Stimulated activated CD8-positive, alpha-beta memory T cell treated with anti-CD3 and anti-CD28 coated beads, Interleukin-7, amount 100 ng/mL, for 1 hour (primary cell): Measurements from ENCODE around the gene KRTAP10-8.
"Not testable (repeated sequence)": the region's sequence is repeated elsewhere in the genome, so short reads cannot be mapped to it uniquely, and the experiment has no call there.

Source experiments
- DNase-seq, 2 donors: peaks; one replicate each; pipeline ENCODE4 v3.0.0-alpha.2; 2020; ENCODE audit warnings: low read depth in 2 of 2

The KRTAP10-8 gene

DNA sequence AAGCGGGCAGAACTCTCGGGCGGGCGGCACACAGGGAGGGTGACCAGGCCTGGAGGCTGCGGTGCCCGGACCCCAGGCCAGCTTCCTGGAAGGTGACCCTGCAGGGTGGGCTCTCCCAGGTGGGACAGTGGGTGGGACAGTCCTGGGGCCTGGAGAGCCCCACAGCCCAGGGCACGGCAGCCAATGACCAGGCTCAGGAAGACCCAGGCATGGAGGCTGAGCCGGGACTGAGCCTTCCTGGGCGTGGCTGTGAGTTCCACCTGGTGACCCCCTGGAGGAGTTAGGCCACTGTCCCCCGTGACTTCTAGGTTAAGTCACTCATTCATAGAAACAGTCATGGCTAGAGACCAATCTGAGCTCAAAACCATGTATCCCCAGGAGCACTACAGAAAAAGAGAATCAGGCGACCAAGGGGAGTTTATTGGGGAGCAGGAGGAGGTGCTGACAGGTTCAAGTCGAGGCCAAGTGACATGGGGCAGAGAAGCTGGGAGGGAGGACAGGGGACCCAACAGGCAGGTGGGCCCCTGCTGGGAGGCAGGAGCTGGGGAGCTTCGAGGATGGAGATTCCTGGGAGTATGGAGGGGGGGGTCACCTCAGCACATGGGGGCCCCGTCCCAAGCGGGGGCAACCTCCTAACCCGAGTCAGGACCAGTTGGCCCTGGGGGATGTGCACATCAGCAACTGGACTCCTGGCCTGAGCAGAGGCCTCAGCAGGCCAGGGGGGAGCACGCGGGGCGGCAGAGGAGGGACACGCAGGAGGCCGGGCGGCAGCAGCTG, 32.6 kb upstream of the KRTAP10-8 start:
- no peak for DNase-seq

DNA sequence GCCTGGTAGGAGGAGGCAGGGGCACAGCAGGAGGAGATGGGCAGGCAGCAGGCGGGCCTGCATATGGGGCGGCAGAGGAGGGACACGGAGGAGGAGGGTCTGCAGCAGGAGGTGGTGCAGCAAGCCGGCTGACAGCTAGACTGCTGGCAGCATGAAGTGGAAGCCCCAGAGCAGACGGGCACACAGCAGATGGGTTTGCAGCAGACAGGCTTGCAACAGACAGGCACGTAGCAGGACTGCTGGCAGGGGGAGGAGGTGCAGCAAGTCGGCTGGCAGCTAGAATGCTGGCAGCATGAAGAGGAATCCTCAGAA, 32.1 kb upstream of the KRTAP10-8 start:
- no peak for DNase-seq

DNA sequence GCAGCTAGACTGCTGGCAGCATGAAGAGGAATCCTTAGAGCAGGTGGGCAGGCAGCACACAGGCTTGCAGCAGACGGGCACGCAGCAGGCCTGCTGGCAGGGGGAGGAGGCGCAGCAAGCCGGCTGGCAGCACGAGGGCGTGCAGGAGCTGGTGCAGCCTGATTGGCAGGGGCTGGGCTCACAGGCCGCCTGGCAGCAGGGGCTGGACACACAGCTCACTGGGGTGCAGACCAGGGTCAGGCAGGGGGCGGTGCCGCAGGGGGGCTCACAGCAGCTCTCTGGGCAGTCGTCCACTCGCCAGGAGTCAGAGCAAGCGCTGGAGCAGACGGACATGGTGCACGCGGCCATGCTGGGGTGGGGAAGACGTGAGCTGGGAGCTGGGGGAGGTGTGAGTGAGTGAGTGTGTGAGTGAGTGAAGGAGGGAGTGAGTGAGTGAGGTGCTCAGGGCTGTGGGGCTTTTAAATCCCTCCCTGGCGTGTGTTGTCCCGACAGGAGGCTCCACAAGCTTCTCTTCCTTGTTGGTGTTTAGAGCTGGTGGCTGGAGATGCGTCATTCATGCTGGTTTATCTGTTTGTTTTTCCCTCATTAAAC, 31.6 kb upstream of the KRTAP10-8 start, which contains the start of gene KRTAP10-5:
Gene KRTAP10-5, minus strand, starts transcription at position 374 of the 591 bp plus-strand sequence. Its CDS starts 26 bp downstream, at position 348.
- not testable (repeated sequence) for DNase-seq

DNA sequence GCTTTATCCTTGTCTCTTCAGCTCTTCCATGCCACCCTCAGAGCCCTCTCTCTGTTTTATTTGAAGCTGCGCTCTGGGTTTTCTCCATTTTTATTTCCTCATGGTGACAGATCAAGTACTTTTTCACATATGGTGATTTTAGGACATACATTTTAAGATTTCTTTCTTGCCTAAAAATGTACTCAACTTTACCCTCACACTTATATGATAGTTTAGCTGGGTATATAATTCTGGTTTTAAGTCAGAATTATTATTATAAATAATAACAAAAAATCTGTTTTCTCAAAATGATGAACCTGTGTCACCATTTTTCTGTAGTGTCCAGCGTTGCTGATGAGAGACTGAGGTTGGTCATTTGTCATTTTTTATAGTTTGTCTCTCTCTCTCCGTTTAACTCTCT, 30.7 kb upstream of the KRTAP10-8 start:
- no peak for DNase-seq

DNA sequence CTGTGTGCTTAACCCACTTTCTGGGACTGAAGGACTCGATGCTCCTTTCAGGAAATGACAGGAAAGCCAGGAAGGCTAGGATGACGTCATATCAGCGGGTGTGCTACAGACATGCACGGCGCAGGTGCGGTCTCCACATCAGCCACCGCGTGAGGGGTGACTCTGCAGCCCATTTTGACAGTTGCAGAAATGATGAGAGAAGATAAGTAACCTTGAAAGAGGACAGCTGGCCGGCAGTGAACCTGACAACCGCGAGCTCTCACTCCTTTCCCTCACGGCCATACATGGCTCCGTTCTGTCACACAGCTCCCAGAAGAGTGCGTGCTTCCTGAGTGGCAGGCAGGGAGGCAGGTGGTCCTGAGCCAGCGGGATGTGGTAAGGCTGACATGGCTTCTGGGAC, 29.8 kb upstream of the KRTAP10-8 start:
- no peak for DNase-seq

DNA sequence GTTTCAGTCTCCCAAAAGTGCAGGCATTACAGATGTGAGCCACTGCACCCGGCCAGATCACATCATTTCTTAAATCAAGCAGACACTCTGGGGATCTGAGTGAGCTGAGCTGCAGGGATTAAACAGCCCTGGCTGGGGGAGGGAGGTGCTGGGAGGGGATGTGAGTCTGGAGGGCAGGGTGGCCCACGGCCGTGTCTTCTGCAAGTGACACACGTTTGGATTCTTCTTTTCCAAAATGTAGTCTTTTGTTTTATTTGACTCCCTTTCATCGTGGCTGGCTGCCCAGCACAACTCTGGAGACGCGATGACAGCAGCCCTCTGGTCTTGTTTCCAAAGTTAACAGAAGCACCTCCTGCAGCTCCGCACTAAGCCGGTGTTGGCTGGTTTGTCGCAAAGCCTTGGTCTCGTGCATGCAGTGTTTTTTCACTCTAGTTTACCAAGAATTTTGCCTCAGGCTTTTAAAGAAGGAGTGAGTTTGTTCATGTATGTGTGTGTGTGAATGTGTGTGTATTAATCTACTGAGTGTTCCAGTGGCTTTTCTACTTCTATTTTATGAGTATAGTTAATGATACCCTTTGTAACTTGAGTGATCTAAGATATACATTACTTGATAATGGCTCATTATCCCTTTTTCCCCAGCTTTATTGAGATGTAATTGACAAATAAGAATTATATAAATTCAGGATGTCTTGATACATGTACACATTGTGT, 28.6 kb upstream of the KRTAP10-8 start:
- no peak for DNase-seq

DNA sequence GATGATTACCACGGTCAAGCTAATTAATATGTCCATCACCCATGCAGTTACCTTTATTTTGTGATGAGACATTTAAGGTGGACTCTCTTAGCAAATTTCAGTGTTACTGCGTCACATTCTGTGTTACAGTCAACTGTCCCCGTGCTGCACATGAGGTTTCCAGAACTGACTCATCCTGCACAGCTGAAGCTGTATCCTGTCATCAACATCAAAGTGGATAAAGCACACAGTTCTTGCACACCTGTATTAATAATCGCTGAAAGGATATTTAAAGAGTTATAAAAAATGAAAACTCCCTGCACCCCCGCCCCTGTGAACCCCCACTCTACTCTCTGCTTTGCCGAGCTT, 28.1 kb upstream of the KRTAP10-8 start:
- DNase-seq, result no peak

DNA sequence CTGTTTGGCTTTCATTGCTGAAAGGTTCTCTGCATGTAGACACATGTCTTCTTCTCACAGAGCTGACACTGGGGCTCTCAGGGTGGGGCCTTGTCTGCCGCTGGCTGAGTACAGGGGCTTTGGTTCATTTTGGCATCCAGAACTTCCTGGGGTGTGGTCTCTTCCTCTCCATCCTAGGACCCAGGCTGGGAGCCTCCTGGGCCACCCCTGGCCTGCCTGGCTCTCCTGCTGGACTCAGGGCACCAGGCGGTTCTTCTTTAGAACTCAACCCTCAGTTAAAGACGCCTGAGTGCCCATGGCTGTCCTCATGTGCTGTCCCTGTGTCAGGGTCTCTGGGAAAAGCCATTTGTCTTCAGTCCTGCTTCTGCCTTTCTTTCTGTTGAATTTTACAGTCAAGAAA, 26.0 kb upstream of the KRTAP10-8 start:
- no peak for DNase-seq

DNA sequence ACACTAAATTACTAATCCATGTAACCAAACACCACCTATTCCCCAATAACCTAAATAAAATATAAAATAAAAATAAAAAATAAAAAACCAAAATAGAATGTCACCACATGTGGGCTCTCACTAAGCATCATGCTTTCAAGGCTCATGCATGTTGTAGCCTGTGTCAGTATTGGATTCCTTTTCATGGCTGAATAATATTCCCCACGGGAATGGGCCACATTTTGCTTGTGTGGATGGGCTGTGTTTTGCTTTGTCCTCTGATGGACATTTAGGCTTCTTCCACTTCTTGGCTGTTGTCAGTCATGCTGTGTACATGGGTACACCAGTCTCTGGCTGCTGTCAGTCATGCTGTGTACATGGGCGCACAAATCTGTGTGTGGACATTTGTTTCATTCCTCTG, 22.8 kb upstream of the KRTAP10-8 start:
- DNase-seq, result no peak

DNA sequence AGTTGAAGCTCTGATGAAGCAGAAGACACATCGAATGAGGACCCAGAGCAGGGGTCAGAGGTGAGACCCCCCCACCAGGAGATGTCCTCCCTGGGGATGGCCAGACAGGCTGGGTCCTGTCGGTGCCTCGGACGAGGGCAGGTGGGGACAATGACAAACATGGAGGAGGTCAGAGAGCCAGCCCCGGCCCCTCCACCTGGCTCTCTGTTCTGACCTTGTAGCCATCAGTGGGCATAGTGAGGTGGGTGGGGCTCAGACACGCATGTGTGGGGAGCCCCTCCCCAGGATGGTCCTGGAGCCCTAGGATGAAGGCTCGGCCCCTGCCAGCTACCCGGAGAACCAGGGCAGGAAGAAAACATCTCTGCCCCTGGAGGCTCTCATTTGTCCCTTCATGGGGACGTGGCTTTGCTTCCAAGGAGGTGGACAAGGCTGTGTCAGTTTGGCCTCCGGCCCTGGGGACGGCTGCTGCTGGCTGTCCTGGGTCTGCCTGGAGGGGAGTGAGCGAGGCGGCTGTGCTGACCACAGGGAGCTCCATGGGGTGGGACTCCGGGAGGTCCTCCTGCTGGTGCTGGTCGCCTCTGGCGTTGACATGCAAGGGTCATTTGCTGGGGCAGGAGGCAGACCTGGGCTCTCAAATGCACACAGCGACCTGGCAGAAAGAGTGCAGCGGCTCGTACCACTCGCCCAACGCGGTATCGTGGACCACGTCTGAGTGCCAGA, 22.1 kb upstream of the KRTAP10-8 start:
- no peak for DNase-seq

DNA sequence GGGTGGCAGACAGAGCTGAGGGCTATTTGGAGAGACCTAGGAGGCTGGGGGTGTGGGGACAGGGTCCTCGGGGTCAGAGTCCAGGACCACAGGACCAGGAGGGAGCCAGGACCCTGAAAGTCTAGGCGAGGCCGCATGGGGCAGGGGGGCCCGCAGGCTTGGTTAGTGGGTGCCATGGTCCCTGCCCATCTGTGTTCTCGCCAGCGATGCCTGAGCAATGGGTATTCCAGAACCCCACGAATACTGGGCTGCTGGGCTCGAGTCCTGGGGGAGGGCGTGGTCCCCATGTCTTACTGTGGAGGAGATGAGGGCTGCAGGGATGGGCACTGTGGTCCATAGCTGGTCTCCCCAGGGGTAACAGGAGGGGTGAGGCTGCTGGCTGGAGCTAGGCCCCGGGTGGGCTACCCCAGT, 21.6 kb upstream of the KRTAP10-8 start:
- DNase-seq, result no peak

DNA sequence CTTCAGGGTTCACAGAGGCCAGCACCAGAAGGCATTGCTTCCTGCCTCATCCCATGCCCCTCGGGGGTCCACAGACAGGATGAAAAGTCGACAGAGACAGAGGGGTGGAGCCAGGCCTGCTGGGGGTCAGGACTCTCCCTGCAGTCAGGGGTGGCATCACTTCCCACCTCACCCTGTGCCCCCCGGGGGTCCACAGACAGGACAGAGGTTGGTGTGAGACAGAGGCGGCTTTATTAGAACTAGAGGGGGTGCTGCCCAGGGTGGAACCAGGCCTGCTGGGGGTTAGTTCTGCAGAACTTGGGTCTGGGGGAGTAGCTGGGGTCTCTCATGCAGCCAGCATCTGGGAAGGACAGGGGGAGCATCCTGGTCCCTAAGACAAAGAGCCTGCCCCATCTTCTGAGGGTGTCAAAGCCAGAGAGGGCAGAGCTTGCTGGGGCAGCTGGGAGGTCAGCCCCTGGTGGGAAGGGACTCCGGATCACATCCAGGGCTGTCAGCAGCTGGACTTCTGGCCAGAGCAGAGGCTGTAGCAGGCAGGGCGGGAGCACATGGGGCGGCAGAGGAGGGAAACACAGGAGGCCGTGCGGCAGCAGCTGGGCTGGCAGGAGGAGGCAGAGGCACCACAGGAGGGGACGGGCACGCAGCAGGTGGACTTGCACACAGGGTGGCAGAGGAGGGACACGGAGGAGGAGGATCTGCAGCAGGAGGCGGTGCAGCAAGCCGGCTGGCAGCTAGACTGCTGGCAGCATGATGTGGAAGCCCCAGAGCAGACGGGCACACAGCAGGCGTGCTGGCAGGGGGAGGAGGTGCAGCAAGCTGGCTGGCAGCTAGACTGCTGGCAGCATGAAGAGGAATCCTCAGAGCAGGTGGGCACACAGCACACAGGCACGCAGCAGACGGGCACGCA, 20.7 kb upstream of the KRTAP10-8 start:
- not testable (repeated sequence) for DNase-seq

DNA sequence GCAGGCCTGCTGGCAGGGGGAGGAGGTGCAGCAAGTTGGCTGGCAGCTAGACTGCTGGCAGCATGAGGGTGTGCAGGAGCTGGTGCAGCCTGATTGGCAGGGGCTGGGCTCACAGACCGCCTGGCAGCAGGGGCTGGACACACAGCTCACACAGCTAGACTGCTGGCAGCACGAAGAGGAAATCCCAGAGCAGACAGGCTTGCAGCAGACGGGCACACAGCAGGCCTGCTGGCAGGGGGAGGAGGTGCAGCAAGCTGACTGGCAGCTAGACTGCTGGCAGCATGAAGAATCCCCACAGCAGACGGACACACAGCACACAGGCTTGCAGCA, 20.1 kb upstream of the KRTAP10-8 start:
- not testable (repeated sequence) for DNase-seq

DNA sequence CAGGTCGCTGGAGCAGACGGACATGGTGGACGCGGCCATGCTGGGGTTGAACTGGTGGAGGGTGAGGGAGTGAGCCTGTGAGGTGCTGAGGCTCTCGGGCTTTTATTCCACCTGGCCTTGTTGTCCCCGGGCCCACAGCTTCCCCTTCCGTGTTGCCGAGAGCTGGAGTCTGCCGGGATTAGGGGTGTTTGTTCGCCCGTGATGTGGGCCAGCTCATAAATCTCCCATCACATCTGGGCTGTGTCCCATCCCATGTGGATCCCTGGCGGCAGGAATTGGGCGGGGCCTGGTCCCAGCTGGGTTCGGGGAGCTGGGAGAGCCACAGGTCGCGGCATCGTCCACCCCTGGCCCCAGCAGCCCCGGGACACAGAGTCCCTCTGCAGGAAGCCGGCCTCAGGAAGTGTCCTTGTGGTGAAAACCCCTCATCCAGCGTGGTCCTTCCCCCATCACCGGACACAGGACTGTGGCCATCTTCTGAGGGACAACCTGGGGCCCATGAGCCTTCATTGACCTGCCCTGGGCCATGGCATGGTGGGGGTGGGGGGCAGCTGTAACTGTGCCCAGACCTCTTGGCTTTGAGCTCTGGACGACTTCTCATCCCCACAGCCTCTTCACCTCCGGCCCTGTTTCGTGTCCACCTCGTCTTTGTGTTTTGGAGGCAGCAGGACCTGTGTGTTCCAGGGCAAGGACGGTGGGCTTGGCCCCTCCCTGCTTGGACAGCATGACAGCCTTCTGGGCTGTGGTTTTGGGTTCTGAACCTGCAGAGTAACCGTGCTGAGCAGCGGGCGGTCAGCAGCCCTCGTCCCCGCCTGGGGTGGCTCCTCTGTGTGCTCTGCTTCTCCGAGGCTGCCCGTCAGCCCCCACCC, 19.2 kb upstream of the KRTAP10-8 start, which contains the start of gene KRTAP10-6:
Gene KRTAP10-6, minus strand, starts transcription at position 60 of the 866 bp plus-strand sequence. Its CDS starts 21 bp downstream, at position 39.
- no peak for DNase-seq

DNA sequence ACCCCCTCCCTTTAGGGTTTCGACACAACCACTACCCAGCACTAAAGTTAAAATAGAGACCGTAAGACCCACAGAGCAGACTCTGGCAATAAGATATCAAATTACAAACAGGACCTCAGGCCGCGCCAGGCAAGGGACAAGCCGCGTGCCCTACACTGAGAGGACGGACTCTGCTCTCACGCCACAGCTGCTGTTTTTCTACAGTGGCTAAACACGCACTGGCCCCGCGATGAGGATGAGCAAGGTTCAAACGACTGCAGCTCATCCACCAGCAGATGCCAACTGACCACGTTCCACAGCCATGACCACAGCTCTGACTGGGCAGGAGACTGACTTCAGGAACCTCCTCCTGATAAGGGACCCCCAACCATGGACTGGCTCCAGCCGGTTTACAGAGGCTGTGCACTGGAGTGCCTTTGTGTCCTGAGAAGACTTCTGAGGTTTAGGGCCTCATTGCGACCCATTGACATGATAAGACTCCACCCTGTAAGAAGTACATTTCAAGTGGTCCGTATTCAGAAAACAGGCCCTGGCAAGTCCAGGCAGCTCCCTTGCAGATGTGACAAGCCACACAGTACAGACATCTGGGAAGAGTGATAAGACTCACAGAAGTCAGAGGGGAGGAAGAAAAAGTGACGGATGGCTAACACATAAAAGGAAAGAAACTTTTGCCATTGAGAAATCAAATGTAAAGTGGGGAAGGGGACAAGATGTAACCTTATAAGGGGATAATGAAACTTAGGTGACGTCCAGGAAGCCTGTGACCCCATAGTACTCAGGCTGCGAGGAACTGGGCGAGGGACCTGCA, 18.1 kb upstream of the KRTAP10-8 start:
- DNase-seq, result no peak

DNA sequence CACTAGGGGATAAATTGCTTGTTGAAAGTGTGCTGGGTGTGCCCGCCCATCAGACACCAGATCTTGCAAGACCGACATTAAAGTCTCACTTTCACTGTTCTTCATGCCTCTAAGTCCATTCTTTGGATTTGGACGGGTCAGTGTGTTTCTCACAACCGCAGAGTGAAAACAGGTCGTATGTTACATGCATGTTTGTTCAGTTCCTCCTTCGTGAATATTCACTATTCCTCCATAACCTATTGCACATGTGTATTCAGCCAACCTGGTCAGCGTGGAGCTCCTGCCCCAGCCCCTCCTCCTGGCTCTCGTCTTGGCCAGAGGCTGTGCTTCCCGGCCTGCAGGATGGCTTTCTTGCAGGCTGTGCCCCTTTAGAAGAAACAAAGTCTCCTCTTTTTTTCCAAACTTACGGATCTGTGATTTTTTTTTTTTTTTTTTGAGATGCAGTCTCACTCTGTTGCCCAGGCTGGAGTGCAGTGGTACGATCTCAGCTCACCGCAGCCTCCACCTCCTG, 17.4 kb upstream of the KRTAP10-8 start:
- no peak for DNase-seq

DNA sequence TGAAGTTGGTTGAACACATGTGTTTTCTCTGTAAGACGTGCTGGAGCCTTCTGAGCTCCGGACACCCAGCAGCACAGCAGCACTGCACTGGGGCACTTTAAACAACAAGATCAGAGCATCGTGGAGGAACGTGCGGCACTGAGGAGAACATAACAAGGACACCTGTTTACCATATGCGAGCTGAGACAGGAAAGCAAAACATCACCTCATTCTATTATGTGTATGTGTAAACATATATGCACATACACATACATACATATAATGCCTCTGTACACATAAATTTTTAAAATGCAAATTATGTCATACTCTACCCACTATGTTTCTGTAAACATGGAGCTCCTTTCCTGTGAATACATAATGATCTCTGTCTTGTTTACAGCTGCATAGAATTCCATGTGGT, 16.4 kb upstream of the KRTAP10-8 start:
- no peak for DNase-seq

DNA sequence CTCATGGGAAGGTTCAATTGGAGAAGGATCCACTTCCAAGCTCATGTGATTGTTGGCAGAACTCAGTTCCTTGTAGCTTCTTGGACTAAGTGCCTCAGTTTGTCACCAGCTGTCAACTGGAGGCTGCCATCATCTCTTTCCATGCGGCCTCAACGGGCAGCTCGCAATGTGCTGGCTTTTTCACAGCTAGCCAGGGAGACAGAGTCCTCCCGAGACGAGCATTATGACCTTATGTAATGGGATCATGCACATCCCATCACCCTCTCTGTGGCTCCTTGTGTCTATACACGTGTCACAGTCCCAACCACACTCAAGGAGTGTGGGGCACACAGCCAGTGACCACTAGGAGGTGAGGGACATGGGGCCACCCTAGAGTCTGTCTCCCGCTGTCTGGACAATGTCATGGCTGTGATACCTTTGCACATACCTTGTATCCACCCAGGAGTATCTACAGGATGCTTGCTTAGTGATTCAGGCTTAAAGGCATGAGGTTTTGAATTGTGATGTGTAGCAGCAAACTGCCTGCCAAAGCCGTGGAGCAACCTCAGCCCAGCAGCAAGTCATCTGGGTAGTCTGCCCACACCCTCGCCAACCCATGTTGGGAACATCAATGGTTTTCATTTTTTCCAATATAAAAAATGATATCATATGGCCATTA, 15.7 kb upstream of the KRTAP10-8 start:
- no peak for DNase-seq

DNA sequence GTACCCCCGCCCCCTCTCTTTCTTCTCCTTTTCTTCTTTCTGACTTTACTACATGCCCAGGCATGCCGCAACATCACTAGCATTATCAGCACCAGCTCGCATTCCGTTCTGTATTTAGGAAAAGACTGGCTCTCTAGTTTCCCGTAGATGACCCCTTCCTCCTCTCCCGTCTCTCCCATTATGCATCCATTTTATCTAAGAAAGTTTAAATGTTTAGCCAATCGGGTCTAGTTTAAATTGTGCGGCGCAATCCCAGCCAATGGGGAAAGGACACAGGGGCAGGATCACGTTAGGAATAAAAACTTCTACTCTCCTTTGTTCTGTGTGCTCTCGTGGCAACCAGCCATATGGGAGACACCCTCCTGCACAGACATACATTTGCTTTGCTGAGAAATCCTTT, 13.8 kb upstream of the KRTAP10-8 start:
- DNase-seq, result no peak
